GM18505 (cell line): ENCODE data around the gene MCMBP.
"Not testable (repeated sequence)": the region's sequence is repeated elsewhere in the genome, so short reads cannot be mapped to it uniquely, and the experiment has no call there.

Experiments
- ATAC-seq: cut with Tn5 transposase; IDR thresholded peaks from one replicate; pipeline ENCODE4 v1.9.1; 2021; ENCODE audit not compliant: unreplicated experiment
- POLR2A ChIP-seq: IDR thresholded peaks from 4 replicates; pipeline ENCODE4 v1.6.1; 2011; ENCODE audit warnings: borderline replicate concordance; ENCODE audit not compliant: insufficient read depth, insufficient read length; ENCODE audit errors: extremely low read depth

The MCMBP gene

GRCh38 chr10:119805702-119806230 lies 66.9 kb downstream of the MCMBP start:
- no peak for TF ChIP-seq POLR2A
- no peak for ATAC-seq

- no peak for TF ChIP-seq POLR2A
- ATAC-seq: no peak
Measured at GRCh38 chr10:119803264-119803663, 69.4 kb downstream of the MCMBP start.

- TF ChIP-seq POLR2A: no peak
- ATAC-seq: no peak
Measured at GRCh38 chr10:119801998-119802538, 70.6 kb downstream of the MCMBP start.

GRCh38 chr10:119801176-119801575 lies 71.5 kb downstream of the MCMBP start:
- TF ChIP-seq POLR2A: no peak
- ATAC-seq: no peak

- ATAC-seq: no peak
- TF ChIP-seq POLR2A: no peak
Measured at GRCh38 chr10:119796039-119796438, 76.6 kb downstream of the MCMBP start.

GRCh38 chr10:119795101-119795500 lies 77.5 kb downstream of the MCMBP start:
- ATAC-seq: not testable (repeated sequence)

GRCh38 chr10:119786117-119786769 lies 86.4 kb downstream of the MCMBP start:
- no peak for ATAC-seq
- TF ChIP-seq POLR2A: no peak

GRCh38 chr10:119784340-119785067 lies 88.1 kb downstream of the MCMBP start:
- no peak for TF ChIP-seq POLR2A
- no peak for ATAC-seq

- TF ChIP-seq POLR2A: no peak
- ATAC-seq: no peak
Measured at GRCh38 chr10:119783665-119784027, 89.0 kb downstream of the MCMBP start.

- TF ChIP-seq POLR2A: no peak
- ATAC-seq: no peak
Measured at GRCh38 chr10:119782981-119783664, 89.5 kb downstream of the MCMBP start.

- no peak for ATAC-seq
- no peak for TF ChIP-seq POLR2A
Measured at GRCh38 chr10:119781498-119781897, 91.1 kb downstream of the MCMBP start.

- no peak for TF ChIP-seq POLR2A
- ATAC-seq: no peak
Measured at GRCh38 chr10:119780879-119781480, 91.7 kb downstream of the MCMBP start.
